Putamen (tissue), 1 donor: ENCODE results near the gene DSCAML1.
A peak's percentile ranks its signal among the peaks of the same experiment; 100 is the strongest.

ENCODE experiments used
- DNase-seq: peaks from one replicate; pipeline ENCODE4 v3.0.0-alpha.2; 2016; ENCODE audit warnings: low spot score

Gene DSCAML1

GRCh38 chr11:117547195-117547850, 249.7 kb downstream of the DSCAML1 start:
- DNase-seq: no peak

DNA sequence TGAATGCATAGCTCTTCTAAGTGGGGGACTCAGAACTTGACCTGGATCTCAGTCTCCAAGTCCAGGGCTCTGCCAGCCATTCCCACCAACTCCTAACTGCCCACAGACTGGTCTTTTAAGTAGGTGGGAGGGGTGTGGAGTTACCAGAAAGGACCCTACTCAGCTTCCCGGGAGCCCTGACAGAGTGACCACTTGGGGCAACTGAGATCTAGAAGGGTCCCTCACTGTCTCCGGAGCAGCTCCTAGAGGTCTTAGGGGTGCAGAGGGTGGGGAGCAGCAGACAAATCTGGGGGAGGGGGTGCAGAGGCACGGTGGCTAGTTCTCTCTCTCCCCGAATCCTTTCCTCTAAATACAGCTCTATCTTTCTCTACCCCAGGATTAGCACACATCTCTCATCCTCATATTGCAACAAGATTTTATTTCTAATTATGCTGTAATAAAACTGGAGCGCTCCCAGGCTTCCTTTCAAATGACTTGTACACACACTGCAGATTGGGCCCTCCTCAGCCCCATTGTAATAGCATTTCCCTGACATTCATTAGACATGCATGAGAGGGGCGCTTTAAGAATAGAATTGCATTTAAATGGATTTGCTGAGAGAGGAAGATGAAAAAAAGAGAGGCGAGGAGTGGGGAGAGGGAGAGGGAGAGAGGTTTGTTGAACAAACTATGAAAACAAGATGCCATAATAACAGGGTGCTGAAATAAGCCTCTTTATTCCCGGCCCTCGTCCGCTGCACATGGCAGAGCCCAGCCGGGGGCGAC, 250.4 kb downstream of the DSCAML1 start:
- DNase-seq: peak; percentile 27

DNA sequence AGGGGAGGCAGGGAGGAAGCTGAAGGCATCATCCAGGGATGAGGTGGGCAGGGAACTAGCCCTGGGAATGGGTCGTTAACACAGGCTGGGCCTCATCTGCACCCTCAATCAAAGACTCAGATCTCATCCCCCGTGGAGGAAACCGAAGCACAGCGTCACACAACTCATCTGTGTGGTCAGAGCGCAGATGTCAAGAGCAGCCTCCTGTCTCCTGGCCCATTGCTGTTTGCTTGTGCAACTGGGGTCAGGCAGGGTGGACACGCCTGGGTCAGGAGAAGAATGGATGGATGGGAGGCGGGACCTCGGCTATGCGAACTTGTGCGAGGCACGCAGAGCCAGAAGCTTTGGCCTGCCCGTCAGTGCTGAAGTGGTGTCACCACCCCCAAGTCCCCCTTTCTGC, 251.3 kb downstream of the DSCAML1 start:
- no peak for DNase-seq

DNA sequence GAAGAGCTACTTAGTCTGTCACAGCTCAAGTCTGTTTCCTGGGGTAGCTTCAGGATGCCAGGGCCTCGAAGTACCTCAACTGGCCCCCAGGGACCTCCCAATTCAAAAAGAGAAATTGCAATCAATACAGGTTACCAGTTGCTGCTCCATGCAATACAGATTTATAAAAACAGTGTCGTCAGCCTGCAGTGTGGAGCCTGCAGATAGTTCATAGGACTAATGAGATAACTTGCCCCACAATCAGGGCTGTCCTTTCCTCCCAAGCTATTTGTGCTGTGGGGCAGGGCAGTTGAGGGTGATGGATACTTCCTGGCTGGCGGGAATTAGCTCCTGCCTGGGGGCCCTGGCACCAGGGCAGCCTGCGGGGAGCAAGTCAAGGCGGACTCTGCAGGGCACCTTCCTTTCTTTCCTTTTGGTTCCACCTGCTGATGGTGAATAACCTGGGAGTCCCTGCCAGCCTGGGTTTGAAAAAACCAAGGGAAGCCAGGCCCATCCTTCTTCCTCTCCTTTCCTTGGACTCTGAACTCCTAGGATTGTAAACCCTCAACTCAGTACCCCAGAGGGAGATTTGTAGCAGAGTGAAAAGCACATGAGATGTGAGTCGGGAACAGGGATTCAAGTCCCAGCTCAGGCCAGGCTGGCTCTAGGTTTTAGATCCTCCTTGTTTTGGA, 252.8 kb downstream of the DSCAML1 start:
- no peak for DNase-seq

- DNase-seq: no peak
Observed at GRCh38 chr11:117541211-117541610, 255.8 kb downstream of the DSCAML1 start.

GRCh38 chr11:117538263-117539135, 258.5 kb downstream of the DSCAML1 start:
- DNase-seq: peak; percentile 36

GRCh38 chr11:117535850-117536411, 261.1 kb downstream of the DSCAML1 start:
- DNase-seq: peak; percentile 86

DNA sequence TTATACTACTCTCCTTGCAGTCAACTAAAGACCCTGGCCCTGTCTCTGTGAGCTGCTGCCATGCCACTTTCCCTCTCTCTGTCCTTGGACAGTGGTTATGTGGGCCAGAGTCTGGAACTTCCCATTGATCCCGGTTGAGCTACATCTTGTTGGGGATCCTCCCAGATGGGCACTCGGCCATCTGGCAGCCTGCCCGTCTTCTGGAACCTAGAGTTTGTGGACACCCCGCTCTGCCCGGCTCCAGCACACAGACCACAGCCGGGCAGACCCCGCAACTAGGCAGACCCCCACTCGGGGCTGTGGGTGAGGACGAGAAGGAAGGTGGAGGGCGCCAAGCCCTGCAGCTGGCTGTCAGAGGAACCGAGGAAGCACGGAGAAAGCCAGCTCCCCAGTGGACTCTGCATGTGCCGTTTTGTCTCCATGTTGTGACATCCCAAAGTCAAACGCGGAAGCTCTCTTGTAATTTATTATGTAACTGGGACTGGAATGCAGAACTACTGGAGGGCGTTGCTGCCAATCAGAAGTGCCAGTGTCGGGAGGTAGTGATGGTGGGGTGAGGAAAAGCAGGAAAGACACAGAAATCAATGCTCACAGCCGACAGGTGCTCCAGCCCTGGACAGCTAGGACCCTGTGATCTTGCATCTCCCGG, 261.7 kb downstream of the DSCAML1 start:
- peak; percentile 86 for DNase-seq

DNA sequence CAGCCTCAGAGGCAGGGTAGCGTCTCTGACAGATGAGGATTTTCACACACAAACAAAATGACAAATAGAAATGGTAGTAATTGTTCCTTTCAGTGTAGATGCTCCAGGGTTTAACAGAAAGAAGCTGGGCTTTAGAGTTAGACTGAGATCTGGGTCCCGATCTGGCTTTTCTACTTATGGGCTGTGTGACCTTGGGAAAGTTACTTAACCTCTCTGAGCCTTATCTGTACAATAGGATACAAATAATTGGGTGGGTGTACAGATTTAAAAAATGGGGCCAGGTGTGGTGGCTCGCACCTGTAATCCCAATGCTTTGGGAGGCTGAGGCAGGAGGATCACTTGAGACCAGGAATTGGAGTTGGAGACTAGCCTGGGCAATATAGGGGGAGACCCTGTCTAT, 264.4 kb downstream of the DSCAML1 start:
- DNase-seq: no peak

- no peak for DNase-seq
Observed at GRCh38 chr11:117529816-117530215, 267.2 kb downstream of the DSCAML1 start.

DNA sequence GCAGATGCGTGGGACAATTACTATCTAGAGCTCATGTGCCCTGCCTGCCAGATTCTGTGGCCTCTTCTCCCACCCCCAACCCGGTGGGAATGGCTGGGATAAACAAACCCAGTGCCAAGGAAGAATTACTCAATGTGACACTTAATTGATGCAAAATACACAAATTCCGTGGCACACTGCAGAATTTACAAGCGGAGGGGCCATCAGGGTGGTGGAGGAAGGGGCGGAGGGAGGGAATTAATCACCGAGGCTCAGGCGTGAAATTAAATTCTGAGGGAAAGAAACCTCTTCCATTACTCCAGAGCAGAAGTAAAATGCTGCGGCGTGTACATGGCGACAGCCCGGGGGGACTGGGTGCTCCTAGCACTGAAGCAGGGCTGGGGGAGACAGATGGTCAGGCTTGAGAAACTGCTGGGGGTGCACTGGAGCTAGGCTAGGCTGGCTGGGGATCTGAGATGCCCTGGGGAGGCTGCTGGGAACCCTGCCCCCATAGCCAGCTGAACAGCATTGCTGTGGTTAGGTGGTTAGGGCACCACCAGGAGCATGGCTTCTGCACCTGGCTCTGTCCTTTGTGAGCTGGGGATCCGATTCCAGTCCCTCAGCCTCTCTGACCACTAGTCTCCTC, 268.8 kb downstream of the DSCAML1 start:
- no peak for DNase-seq

GRCh38 chr11:117527271-117527670, 269.7 kb downstream of the DSCAML1 start:
- no peak for DNase-seq

- DNase-seq: no peak
Observed at GRCh38 chr11:117525866-117526542, 271.0 kb downstream of the DSCAML1 start.

DNA sequence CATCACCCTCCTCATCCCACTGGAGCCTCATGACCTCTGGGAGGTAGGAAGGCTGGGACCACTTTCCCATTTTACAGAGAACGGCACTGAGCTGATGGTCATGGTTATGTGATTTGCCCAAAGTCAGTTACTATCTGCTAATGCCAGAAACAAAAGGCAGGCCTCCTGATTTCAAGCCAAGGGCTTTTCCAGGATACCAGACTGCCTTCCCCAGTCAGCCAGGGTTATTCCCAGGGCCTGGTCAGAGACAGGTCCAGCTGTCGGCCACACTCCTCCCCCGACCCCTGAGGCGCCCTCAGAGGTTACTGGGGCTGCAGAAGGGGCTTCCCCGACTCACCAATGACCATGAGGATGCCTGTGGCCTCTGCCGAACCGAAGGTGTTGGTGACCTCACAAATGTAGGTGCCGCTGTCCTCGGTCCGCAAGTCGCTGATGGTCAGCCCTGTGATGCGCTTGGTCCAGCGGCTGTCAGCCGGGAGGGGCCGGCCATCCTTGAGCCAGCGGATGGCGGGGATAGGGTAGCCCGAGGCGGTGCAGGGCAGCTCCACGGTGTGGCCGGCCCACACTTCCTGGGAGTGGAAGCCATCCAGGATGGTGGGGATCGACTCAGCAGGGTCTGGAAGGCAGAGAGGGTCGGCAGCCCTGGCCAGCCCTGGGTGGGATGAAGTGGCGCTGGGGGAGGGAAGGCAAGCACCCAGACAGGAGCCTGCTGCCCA, 272.4 kb downstream of the DSCAML1 start:
- no peak for DNase-seq

DNA sequence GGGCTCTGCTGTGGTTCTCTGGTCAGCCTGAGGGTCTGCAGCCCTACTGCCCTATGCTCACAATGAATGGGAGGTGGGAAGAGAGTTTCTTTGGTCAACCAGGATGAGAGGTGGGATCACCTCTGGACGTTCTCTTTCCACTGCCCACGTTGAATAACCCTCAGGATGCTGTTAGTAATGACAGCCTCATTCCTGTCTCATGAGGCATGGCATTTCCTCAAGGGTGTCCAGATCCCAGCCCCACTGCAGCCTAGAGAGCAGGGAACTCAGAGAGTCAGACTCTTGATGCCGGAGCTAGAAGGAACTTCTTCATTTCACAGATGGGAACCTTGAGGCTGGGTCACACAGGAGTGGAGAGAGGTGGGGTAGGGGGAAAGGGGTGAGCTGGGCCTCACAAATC, 273.3 kb downstream of the DSCAML1 start:
- no peak for DNase-seq

GRCh38 chr11:117521974-117522373, 275.0 kb downstream of the DSCAML1 start:
- no peak for DNase-seq

- DNase-seq: no peak
Observed at GRCh38 chr11:117520966-117521365, 276.1 kb downstream of the DSCAML1 start.

DNA sequence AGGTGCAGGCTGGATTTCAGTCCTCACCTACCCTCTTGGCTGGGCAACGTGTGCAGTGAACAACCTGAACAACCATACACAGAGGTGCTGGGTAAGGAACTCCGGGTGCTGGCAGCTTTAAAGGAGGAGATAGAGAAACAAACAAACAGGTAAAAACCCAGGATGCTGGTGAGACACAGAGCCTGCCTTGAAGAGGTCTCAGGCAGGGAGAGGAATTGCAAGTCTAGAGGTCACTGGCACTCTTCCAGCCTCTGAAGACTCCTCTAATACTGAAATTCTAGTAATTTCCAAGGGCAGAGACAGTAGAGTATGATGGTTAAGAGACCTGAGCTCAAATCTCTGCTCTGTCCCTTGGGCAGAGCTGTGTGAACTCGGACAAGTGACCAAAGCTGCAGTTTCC, 276.8 kb downstream of the DSCAML1 start:
- no peak for DNase-seq

GRCh38 chr11:117519590-117519989, 277.4 kb downstream of the DSCAML1 start:
- DNase-seq: no peak

- DNase-seq: no peak
Observed at GRCh38 chr11:117519170-117519569, 277.8 kb downstream of the DSCAML1 start.
